Measurements from ENCODE around the gene CRYGC. TPM values are rescaled to one million over a fixed set of nuclear protein-coding genes. Genes with fewer than 3 reads are reported as not detected.

CRYGC gene
- total and polyA plus RNA-seq, 2 experiments from 2014 or later: not detected

GRCh38 chr2:208146006-208146405 is 16.4 kb upstream of the CRYGC start, which contains the start of gene CRYGB:
CRYGB (minus strand) TSS chr2:208146158; CDS start chr2:208146120, 38 bp downstream.
- H3K4me3 ChIP-seq: no peak within 1 kb of the TSS
- peaks cover 10% of the 10 kb centered on the region for H3K36me3 Mint-ChIP-seq (ENCODE audit: low read depth)
- no peaks in the 10 kb centered on the region for H3K36me3 ChIP-seq (ENCODE audit: insufficient read depth)
- H3K27me3 Mint-ChIP-seq (ENCODE audit: insufficient read depth, low read depth, poor library complexity): peaks cover 5% of the 10 kb centered on the region
- H3K9me2 ChIP-seq (ENCODE audit: insufficient read depth): 0 out of 2 replicates have a peak, but pooled peaks cover 4% of the 10 kb centered on the region
- no peaks in the 10 kb centered on the region for H3F3A ChIP-seq (replicated peaks; ENCODE audit: low read depth)
- no peak within 1 kb of the TSS for H3K27ac Mint-ChIP-seq
- H3K27ac ChIP-seq (ENCODE audit: low read depth): no peak within 1 kb of the TSS
- peak within 1 kb of the TSS; percentile 95 for H2AFZ ChIP-seq
- H3K4me1 ChIP-seq (ENCODE audit: insufficient read depth): peaks cover 38% of the 10 kb centered on the region
- no peak within 1 kb of the TSS for H3K4me3 Mint-ChIP-seq
- H3K9me3 Mint-ChIP-seq: peaks cover 7% of the 10 kb centered on the region
- no peak for TF ChIP-seq JUNB (IDR thresholded peaks at IDR 0.05; ENCODE audit: unreplicated experiment)
- no peak for TF ChIP-seq NANOG (IDR thresholded peaks at IDR 0.05; ENCODE audit: borderline replicate concordance)
- TF ChIP-seq EZH2phosphoT487 (IDR thresholded peaks at IDR 0.05; ENCODE audit: unreplicated experiment): no peak
- TF ChIP-seq ZNF462 (CRISPR knock-in tag; IDR thresholded peaks at IDR 0.05): no peak
- no peak for TF ChIP-seq STAT1 (IDR thresholded peaks at IDR 0.05; ENCODE audit: unreplicated experiment)
- TF ChIP-seq CTCF (conservative IDR thresholded peaks at IDR 0.05; ENCODE audit: low read depth in 2 of 2): no peak
- no peak for TF ChIP-seq CREB1 (CRISPR knock-in tag; IDR thresholded peaks at IDR 0.05; ENCODE audit: low read depth)
- TF ChIP-seq, protein P1, sequence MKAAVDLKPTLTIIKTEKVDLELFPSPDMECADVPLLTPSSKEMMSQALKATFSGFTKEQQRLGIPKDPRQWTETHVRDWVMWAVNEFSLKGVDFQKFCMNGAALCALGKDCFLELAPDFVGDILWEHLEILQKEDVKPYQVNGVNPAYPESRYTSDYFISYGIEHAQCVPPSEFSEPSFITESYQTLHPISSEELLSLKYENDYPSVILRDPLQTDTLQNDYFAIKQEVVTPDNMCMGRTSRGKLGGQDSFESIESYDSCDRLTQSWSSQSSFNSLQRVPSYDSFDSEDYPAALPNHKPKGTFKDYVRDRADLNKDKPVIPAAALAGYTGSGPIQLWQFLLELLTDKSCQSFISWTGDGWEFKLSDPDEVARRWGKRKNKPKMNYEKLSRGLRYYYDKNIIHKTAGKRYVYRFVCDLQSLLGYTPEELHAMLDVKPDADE (IDR thresholded peaks at IDR 0.05): no peak
- TF ChIP-seq ZNF331 (CRISPR knock-in tag; IDR thresholded peaks at IDR 0.05; ENCODE audit: low read depth): no peak
- TF ChIP-seq, protein P2, sequence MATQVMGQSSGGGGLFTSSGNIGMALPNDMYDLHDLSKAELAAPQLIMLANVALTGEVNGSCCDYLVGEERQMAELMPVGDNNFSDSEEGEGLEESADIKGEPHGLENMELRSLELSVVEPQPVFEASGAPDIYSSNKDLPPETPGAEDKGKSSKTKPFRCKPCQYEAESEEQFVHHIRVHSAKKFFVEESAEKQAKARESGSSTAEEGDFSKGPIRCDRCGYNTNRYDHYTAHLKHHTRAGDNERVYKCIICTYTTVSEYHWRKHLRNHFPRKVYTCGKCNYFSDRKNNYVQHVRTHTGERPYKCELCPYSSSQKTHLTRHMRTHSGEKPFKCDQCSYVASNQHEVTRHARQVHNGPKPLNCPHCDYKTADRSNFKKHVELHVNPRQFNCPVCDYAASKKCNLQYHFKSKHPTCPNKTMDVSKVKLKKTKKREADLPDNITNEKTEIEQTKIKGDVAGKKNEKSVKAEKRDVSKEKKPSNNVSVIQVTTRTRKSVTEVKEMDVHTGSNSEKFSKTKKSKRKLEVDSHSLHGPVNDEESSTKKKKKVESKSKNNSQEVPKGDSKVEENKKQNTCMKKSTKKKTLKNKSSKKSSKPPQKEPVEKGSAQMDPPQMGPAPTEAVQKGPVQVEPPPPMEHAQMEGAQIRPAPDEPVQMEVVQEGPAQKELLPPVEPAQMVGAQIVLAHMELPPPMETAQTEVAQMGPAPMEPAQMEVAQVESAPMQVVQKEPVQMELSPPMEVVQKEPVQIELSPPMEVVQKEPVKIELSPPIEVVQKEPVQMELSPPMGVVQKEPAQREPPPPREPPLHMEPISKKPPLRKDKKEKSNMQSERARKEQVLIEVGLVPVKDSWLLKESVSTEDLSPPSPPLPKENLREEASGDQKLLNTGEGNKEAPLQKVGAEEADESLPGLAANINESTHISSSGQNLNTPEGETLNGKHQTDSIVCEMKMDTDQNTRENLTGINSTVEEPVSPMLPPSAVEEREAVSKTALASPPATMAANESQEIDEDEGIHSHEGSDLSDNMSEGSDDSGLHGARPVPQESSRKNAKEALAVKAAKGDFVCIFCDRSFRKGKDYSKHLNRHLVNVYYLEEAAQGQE (IDR thresholded peaks at IDR 0.05; ENCODE audit: unreplicated experiment): no peak
- TF ChIP-seq EZH2 (IDR thresholded peaks at IDR 0.05; ENCODE audit: low read depth, unreplicated experiment): no peak
- no peak for TF ChIP-seq ZNF114 (CRISPR knock-in tag; IDR thresholded peaks at IDR 0.05)
- TF ChIP-seq POLR2AphosphoS5 (IDR thresholded peaks at IDR 0.05; ENCODE audit: low read depth): no peak
- peaks cover 28% of the 10 kb centered on the region for H3K4me1 Mint-ChIP-seq
- no peak within 1 kb of the TSS for H3K4me2 ChIP-seq
- no peaks in the 10 kb centered on the region for H3K79me2 ChIP-seq (replicated peaks; ENCODE audit: insufficient read depth)
- H3K27me3 ChIP-seq (ENCODE audit: insufficient read depth): no peaks in the 10 kb centered on the region
- H4K20me1 ChIP-seq (replicated peaks; ENCODE audit: insufficient read depth): no peaks in the 10 kb centered on the region
- DNase-seq (ENCODE audit: low spot score) (peak; percentile 20), ATAC-seq (peak; percentile 42; the same call in 2 of the 3 replicates)
